Measurements from ENCODE around the gene DENND5A.

GRCh38 chr11:9200471-9200870, 64.7 kb downstream of the DENND5A start:
- no peak for TF ChIP-seq CTCF (conservative IDR thresholded peaks at IDR 0.05; ENCODE audit: low read length)
- no peak for TF ChIP-seq EZH2phosphoT487 (IDR thresholded peaks at IDR 0.05; ENCODE audit: borderline replicate concordance, low read depth, low read length)
